T-helper 22 cell (primary cell): ENCODE measurements around the gene LRRC41.
A peak's percentile ranks its signal among the peaks of the same experiment; 100 is the strongest.
"Not testable (repeated sequence)": the region's sequence is repeated elsewhere in the genome, so short reads cannot be mapped to it uniquely, and the experiment has no call there.

Experiments used
- DNase-seq: peaks from one replicate; pipeline ENCODE4 v3.0.0-alpha.2; 2020; ENCODE audit warnings: low read depth

The LRRC41 gene, protein sequence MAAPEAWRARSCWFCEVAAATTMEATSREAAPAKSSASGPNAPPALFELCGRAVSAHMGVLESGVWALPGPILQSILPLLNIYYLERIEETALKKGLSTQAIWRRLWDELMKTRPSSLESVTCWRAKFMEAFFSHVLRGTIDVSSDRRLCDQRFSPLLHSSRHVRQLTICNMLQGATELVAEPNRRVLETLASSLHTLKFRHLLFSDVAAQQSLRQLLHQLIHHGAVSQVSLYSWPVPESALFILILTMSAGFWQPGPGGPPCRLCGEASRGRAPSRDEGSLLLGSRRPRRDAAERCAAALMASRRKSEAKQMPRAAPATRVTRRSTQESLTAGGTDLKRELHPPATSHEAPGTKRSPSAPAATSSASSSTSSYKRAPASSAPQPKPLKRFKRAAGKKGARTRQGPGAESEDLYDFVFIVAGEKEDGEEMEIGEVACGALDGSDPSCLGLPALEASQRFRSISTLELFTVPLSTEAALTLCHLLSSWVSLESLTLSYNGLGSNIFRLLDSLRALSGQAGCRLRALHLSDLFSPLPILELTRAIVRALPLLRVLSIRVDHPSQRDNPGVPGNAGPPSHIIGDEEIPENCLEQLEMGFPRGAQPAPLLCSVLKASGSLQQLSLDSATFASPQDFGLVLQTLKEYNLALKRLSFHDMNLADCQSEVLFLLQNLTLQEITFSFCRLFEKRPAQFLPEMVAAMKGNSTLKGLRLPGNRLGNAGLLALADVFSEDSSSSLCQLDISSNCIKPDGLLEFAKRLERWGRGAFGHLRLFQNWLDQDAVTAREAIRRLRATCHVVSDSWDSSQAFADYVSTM

DNA sequence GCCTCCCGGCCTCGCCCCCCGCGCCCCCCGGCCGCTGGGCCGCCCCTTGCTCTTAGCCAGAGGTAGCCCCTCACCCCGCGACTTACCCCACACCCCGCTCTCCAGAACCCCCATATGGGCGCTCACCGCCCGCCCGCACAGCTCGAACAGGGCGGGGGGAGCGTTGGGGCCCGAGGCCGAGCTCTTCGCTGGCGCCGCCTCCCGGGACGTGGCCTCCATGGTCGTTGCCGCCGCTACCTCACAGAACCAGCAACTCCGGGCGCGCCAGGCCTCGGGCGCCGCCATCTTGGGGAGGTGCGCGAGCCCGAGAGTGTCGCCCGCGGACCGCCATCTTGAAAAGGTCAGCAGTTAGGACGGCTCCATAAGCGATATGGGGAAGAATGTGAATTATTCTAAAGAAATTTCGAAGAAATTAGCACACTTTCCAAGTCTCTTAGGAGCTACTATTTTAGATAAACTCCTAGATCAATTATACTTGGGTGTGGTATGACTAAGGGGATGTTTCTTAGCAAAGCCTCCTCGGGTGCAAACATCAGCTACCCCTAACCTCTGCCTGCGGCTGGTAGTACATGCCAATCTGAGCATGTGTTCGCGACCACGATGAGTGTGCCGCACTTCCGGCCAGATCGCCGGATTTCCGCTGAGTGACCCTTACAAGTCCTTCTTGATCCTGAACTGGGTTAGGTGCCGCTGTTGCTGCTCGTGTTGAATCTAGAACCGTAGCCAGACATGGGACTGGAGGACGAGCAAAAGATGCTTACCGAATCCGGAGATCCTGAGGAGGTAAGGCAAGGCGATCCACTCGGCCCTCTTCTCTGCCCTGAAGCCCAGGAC, at the start of gene LRRC41, which contains the start of gene UQCRH:
LRRC41 (minus strand) TSS at position 579 of the 834 bp plus-strand sequence; CDS start at position 285, 294 bp downstream.
UQCRH (plus strand) TSS at position 661 of the 834 bp plus-strand sequence; CDS start at position 730, 69 bp downstream.
- DNase-seq, result peak; percentile 85

GRCh38 chr1:46352363-46352762, 48.9 kb upstream of the LRRC41 start:
- DNase-seq, result no peak

- DNase-seq, result no peak
Observed at GRCh38 chr1:46345281-46345680, 41.9 kb upstream of the LRRC41 start.

DNA sequence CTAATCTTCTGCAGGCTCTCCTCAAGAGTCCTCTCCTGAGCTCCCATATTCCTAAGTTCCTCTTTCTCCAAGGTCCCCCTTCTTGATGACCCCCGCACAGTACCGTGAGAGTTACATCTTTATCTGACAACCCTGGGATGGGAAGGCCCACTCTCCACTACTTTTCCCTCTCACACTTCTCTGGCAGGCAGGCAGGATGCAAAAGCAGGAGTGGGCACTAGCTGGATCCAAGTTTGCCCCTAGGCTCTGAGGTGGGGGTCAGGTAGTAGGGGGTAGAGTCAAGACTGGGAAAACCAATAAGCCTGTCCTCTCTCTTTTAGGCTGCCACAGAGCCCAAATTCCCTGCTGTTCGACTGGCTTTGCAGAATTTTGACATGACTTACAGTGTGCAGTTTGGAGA, 41.1 kb upstream of the LRRC41 start:
- no peak for DNase-seq

DNA sequence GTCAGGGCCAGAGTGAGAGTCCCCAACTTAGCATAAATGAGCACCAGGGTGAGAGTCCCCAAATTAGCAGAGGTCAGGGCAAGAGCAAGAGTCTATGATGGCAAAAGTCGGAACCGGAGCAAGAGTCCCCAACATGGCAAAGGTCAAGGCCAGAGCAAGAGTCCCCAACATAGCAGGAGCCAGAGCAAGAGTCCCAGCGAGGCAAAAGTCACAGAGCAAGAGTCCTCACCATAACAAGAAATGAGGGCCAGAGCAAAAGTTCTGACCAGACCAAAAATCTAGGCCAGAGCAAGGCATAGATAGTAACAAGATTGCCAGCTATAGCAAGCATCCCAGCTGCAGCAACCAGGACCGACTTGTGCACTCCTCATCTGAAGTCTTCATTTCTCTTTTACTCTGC, 40.3 kb upstream of the LRRC41 start:
- DNase-seq, result no peak

- no peak for DNase-seq
Observed at GRCh38 chr1:46343351-46343695, 39.9 kb upstream of the LRRC41 start.

- no peak for DNase-seq
Observed at GRCh38 chr1:46342677-46343350, 39.4 kb upstream of the LRRC41 start.

DNA sequence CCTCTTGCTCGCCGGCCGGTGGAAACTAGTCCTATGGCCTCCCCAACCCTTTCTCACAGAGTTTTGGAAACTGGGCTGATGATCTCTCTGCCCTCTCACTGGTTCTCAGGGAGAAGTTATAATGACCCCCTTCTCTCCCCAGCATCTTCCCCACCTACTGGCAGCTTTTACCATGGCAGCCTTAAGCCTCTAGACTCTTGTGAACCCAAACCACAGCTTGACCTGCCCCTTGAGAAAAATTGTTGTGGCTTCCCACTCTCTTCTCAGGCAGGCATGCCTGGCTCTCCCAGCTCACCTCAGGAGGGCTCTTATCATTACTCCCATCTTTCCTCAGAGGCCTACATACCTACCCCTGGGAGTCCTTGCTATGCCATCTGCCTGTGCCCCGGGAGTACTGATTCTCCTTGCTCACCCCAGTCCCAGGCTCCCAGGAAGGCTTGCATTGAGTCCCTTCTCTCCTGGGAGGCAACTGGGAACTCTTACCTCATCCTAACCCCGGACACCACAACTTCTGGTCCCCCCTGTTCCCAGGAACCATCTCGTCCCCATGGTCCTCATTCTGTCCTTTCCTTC, 38.8 kb upstream of the LRRC41 start:
- DNase-seq, result no peak

- DNase-seq, result no peak
Observed at GRCh38 chr1:46341222-46342083, 38.0 kb upstream of the LRRC41 start.

- peak; percentile 79 for DNase-seq
Observed at GRCh38 chr1:46340404-46341221, 37.2 kb upstream of the LRRC41 start, which contains the start of gene NSUN4. Gene NSUN4, plus strand, starts transcription at chr1:46340807. Its CDS starts 20 bp downstream, at chr1:46340827.

DNA sequence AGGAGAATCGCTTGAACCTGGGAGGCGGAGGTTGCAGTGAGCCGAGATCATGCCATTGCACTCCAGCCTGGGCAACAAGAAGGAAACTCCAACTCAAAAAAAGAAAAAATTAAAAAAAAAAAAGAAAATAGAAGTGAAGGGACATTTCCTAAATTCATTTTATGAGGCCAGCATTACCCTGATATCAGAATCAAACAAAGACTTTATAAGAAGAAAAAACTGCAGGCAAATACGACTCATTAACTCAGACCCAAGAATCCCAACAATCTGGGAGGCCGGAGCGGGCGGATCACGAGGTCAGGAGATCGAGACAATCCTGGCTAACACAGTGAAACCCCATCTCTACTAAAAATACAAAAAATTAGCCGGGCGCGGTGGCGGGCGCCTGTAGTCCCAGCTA, 34.0 kb upstream of the LRRC41 start:
- DNase-seq, result not testable (repeated sequence)

- no peak for DNase-seq
Observed at GRCh38 chr1:46335081-46335480, 31.7 kb upstream of the LRRC41 start.

DNA sequence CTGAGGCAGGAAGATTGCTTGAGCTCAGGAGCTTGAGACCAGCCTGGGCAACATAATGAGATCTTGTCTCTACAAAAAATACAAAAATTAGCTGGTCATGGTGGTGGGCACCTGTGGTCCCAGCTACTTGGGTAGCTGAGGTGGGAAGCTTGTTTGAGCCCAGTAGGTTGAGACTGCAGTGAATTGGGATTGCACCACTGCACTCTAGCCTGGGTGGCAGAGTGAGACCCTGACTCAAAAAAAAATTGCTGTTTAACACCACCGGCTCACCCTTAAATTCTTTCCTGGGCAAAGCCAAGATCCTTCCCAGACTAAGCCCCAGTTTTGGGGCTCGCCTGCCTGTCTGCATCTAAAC, 30.6 kb upstream of the LRRC41 start:
- no peak for DNase-seq

DNA sequence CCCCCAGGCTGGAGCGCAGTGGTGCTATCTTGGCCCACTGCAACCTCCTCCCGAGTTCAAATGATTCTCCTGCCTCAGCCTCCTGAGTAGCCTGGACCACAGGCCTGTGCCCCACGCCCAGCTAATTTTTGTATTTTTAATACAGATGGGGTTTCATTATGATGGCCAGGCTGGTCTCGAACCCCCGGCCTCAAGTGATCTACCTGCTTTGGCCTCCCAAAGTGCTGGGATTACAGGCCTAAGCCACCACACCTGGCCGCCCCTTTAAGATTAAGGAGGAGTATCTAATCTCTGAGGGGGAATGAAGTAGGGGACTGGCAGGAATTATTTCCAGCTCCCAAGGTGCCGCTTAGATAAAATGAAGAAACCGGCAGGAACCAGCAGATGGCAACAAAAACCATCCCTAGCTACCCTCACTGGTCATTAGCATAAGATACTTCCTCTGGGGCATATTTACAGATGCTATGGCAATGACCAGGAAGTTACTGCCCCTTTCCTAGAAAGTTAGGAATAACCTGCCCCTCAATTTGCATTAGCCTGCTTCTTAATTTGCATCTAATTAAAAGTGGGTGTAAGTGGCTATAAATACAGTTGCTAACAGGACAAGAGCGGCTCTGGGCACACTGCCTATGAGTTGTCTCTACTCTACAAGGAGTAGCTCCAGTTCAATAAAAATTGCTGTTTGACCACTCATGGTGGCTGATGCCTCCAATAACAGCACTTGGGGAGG, 30.0 kb upstream of the LRRC41 start:
- DNase-seq, result no peak

GRCh38 chr1:46331786-46332540, 28.5 kb upstream of the LRRC41 start:
- DNase-seq, result not testable (repeated sequence)

DNA sequence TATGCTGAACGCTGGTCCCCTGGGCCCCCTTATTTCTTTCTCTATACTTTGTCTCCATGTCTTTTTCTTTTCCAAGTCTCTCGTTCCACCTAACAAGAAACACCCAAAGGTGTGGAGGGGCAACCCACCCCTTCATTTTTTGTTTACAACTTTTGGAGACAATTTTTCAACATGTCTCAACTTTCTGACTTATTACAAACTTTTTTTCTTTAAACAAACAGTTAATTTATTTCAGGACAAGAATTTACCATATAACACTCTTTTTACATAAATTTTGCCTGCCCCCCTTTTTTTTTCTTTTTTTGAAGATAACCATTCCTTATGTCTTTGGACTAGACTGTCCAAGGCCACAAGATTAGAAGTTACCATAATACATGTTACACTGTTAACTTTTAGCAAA, 27.0 kb upstream of the LRRC41 start:
- DNase-seq, result not testable (repeated sequence)

- DNase-seq, result not testable (repeated sequence)
Observed at GRCh38 chr1:46329807-46330206, 26.4 kb upstream of the LRRC41 start.

GRCh38 chr1:46328182-46328581, 24.8 kb upstream of the LRRC41 start:
- not testable (repeated sequence) for DNase-seq
